H9 (cell line): ENCODE results near the gene CUBN. TPM values are rescaled to one million over a fixed set of nuclear protein-coding genes. Genes with fewer than 3 reads are reported as not detected.

Experiments used
- DNase-seq: peaks from one replicate; pipeline ENCODE4 v3.0.0-alpha.2; 2017
- H2AFZ ChIP-seq: one replicate; pipeline ENCODE4 v1.6.1; 2013; ENCODE audit warnings: mild to moderate bottlenecking, low read length, control low read depth, moderate library complexity
- H2AK5ac ChIP-seq: 2 replicates; pipeline ENCODE4 v1.6.1; 2013; ENCODE audit warnings: low read length, control low read depth, mixed read lengths; ENCODE audit not compliant: insufficient read length
- H2BK120ac ChIP-seq: one replicate; pipeline ENCODE4 v1.6.1; 2013; ENCODE audit warnings: low read depth, mild to moderate bottlenecking, low read length, control low read depth, inconsistent platforms; ENCODE audit not compliant: poor library complexity, severe bottlenecking
- H2BK12ac ChIP-seq: 2 replicates; pipeline ENCODE4 v1.6.1; 2013; ENCODE audit warnings: low read length, control low read depth, mixed read lengths, low read depth; ENCODE audit not compliant: insufficient read length
- H2BK15ac ChIP-seq: 2 replicates; pipeline ENCODE4 v1.6.1; 2013; ENCODE audit warnings: low read depth, low read length, control low read depth
- H2BK20ac ChIP-seq: one replicate; pipeline ENCODE4 v1.6.1; 2013; ENCODE audit warnings: low read depth, mild to moderate bottlenecking, low read length, control low read depth, inconsistent platforms; ENCODE audit not compliant: poor library complexity, severe bottlenecking
- H2BK5ac ChIP-seq: 2 replicates; pipeline ENCODE4 v1.6.1; 2013; ENCODE audit warnings: low read length, control low read depth, mixed read lengths; ENCODE audit not compliant: insufficient read length
- H3K14ac ChIP-seq: 2 replicates; pipeline ENCODE4 v1.6.1; 2013; ENCODE audit warnings: low read length, control low read depth; ENCODE audit not compliant: insufficient read depth
- H3K18ac ChIP-seq: 2 replicates; pipeline ENCODE4 v1.6.1; 2013; ENCODE audit warnings: low read depth, mild to moderate bottlenecking, mixed read lengths, low read length, control low read depth; ENCODE audit not compliant: insufficient read length
- H3K23ac ChIP-seq: 2 replicates; pipeline ENCODE4 v1.6.1; 2013; ENCODE audit warnings: low read length, control low read depth, mixed read lengths, low read depth; ENCODE audit not compliant: insufficient read length
- H3K23me2 ChIP-seq: 2 replicates; pipeline ENCODE4 v1.6.1; 2013; ENCODE audit warnings: low read depth, mild to moderate bottlenecking, mixed read lengths, low read length, control low read depth; ENCODE audit not compliant: insufficient read length, poor library complexity, severe bottlenecking
- H3K27ac ChIP-seq: 2 replicates; pipeline ENCODE4 v1.5.1; 2013; ENCODE audit warnings: low read length, control low read depth, mixed read lengths, low read depth; ENCODE audit not compliant: insufficient read length
- H3K27me3 ChIP-seq: 2 replicates; pipeline ENCODE4 v1.6.1; 2013; ENCODE audit warnings: low read length, control low read depth, inconsistent platforms; ENCODE audit not compliant: insufficient read depth
- H3K4ac ChIP-seq: 2 replicates; pipeline ENCODE4 v1.6.1; 2013; ENCODE audit warnings: low read depth, mild to moderate bottlenecking, control low read depth, inconsistent platforms, low read length, moderate library complexity
- H3K4me1 ChIP-seq: 2 replicates; pipeline ENCODE4 v1.6.1; 2013; ENCODE audit warnings: low read length, control low read depth, inconsistent platforms; ENCODE audit not compliant: insufficient read depth
- H3K4me2 ChIP-seq: 2 replicates; pipeline ENCODE4 v1.6.1; 2013; ENCODE audit warnings: low read length, control low read depth, mixed read lengths; ENCODE audit not compliant: insufficient read length, insufficient read depth
- H3K56ac ChIP-seq: 2 replicates; pipeline ENCODE4 v1.6.1; 2013; ENCODE audit warnings: low read depth, mild to moderate bottlenecking, mixed read lengths, low read length, control low read depth; ENCODE audit not compliant: insufficient read length
- H3K79me1 ChIP-seq: 2 replicates; pipeline ENCODE4 v1.6.1; 2013; ENCODE audit warnings: low read depth, mild to moderate bottlenecking, moderate library complexity, low read length, control low read depth, inconsistent platforms; ENCODE audit not compliant: insufficient read depth, poor library complexity, severe bottlenecking
- H3K79me2 ChIP-seq: 2 replicates; pipeline ENCODE4 v1.6.1; 2013; ENCODE audit warnings: low read length, control low read depth, inconsistent platforms; ENCODE audit not compliant: insufficient read depth
- H3K9ac ChIP-seq: 2 replicates; pipeline ENCODE4 v1.6.1; 2013; ENCODE audit warnings: low read length, control low read depth, mixed read lengths; ENCODE audit not compliant: insufficient read length; ENCODE audit errors: extremely low read depth
- H3K9me3 ChIP-seq: one replicate; pipeline ENCODE4 v1.6.1; 2013; ENCODE audit warnings: low read depth, low read length, inconsistent platforms; ENCODE audit not compliant: control insufficient read depth
- H3T11ph ChIP-seq: one replicate; pipeline ENCODE4 v1.6.1; 2013; ENCODE audit warnings: mild to moderate bottlenecking, low read length, control low read depth, inconsistent platforms
- H4K20me1 ChIP-seq: one replicate; pipeline ENCODE4 v1.6.1; 2013; ENCODE audit not compliant: control insufficient read depth, insufficient read length, insufficient read depth
- H4K5ac ChIP-seq: 2 replicates; pipeline ENCODE4 v1.6.1; 2013; ENCODE audit warnings: low read depth, mild to moderate bottlenecking, mixed read lengths, low read length, control low read depth; ENCODE audit not compliant: insufficient read length
- H4K8ac ChIP-seq: replicated peaks from 2 replicates; pipeline ENCODE4 v1.6.1; 2013; ENCODE audit warnings: low read length, control low read depth, mixed read lengths, low read depth; ENCODE audit not compliant: insufficient read length
- H4K91ac ChIP-seq: 2 replicates; pipeline ENCODE4 v1.6.1; 2013; ENCODE audit warnings: low read depth, mild to moderate bottlenecking, moderate library complexity, mixed read lengths, low read length, control low read depth; ENCODE audit not compliant: insufficient read length
- H3K27ac Mint-ChIP-seq, 3 experiments: 2 replicates in 2 of 3; 3 replicates in 1 of 3; pipeline ENCODE4 v1.8.0; 2020 to 2021; ENCODE audit warnings: mixed read lengths in 3 of 3, mild to moderate bottlenecking in 1 of 3, moderate library complexity in 1 of 3
- H3K27me3 Mint-ChIP-seq: 2 replicates; pipeline ENCODE4 v1.8.0; 2021; ENCODE audit warnings: low read depth, mild to moderate bottlenecking, moderate library complexity, mixed read lengths
- H3K36me3 Mint-ChIP-seq, 3 experiments: 2 replicates in 2 of 3; 3 replicates in 1 of 3; pipeline ENCODE4 v1.8.0; 2020 to 2021; ENCODE audit warnings: low read depth in 3 of 3, mixed read lengths in 3 of 3; ENCODE audit not compliant: insufficient read depth in 1 of 3
- H3K4me1 Mint-ChIP-seq, 2 experiments: 2 replicates each; pipeline ENCODE4 v1.8.0; 2020; ENCODE audit warnings: mixed read lengths in 2 of 2
- H3K4me3 Mint-ChIP-seq, 2 experiments: 2 replicates in 1 of 2; 3 replicates in 1 of 2; pipeline ENCODE4 v1.8.0; 2020 to 2021; ENCODE audit warnings: mild to moderate bottlenecking in 2 of 2, mixed read lengths in 2 of 2, moderate library complexity in 1 of 2
- H3K9me3 Mint-ChIP-seq, 2 experiments: 2 replicates in 1 of 2; 3 replicates in 1 of 2; pipeline ENCODE4 v1.8.0; 2020; ENCODE audit warnings: mild to moderate bottlenecking in 2 of 2, mixed read lengths in 2 of 2, moderate library complexity in 1 of 2
- CTCF ChIP-seq: fragments of 200-600 bp; sonication (generic); conservative IDR thresholded peaks from 3 replicates; pipeline ENCODE4 v1.8.0; 2021; ENCODE audit warnings: antibody characterized with exemption, mild to moderate bottlenecking
- WGBS: extraction: QIAGEN DNeasy Blood & Tissue Kit; methylation state at CpG from one replicate; pipeline ENCODE4 v1.1.7; 2013; ENCODE audit warnings: missing lambda C conversion rate, low lambda C conversion rate, mixed read lengths; ENCODE audit not compliant: insufficient read length; ENCODE audit errors: extremely low coverage; 5-methylcytosine and 5-hydroxymethylcytosine counted together
- total RNA-seq: library from RNA; stranded (reverse); gene quantifications from 2 replicates; pipeline ENCODE4 v1.2.1, GENCODE V29; 2021

CUBN gene
- total RNA-seq, 1 experiment from 2014 or later, result 0.26 TPM

GRCh38 chr10:16987976-16988610 lies 141.5 kb downstream of the CUBN start:
- Histone ChIP-seq H3K14ac (no peak overlapping the region), H3K23me2 (no peaks in the 10 kb centered on the region), H3K27me3 (no peaks in the 10 kb centered on the region), H4K8ac (no peak overlapping the region), H3K9ac (no peak overlapping the region), H3T11ph (no peak overlapping the region), H4K20me1 (no peaks in the 10 kb centered on the region), H4K91ac (no peak overlapping the region), H4K5ac (no peak overlapping the region), H2BK15ac (no peak overlapping the region), H2BK120ac (no peak overlapping the region), H2AFZ (no peak overlapping the region), H2AK5ac (no peak overlapping the region), H3K9me3 (no peaks in the 10 kb centered on the region), H3K56ac (no peak overlapping the region), H2BK20ac (peak overlapping the region; percentile 27), H3K79me1 (no peaks in the 10 kb centered on the region), H3K4ac (no peak overlapping the region), H3K18ac (no peak overlapping the region), H2BK5ac (no peak overlapping the region), H2BK12ac (no peak overlapping the region), H3K4me1 (no peaks in the 10 kb centered on the region), H3K27ac (no peak overlapping the region), H3K23ac (no peak overlapping the region), H3K79me2 (no peaks in the 10 kb centered on the region), H3K4me2 (no peak overlapping the region)
- Mint-ChIP-seq H3K36me3 (peaks cover 0 to 5% (median 0%) of the 10 kb centered on the region in 3 experiments; a peak in 2 of 7 replicates), H3K27ac (no peak overlapping the region), H3K4me1 (peaks cover 19 to 20% of the 10 kb centered on the region in 2 experiments), H3K4me3 (no peak overlapping the region), H3K9me3 (peaks cover 1 to 5% of the 10 kb centered on the region in 2 experiments; a peak in 1 of 5 replicates), H3K27me3 (no peaks in the 10 kb centered on the region; the same call in 1 of the 2 replicates)
- DNase-seq, result no peak
- no peak for TF ChIP-seq CTCF
- no CpG with 5 or more reads among the region's 8 CpGs for WGBS
